ENCODE measurements around the gene ERVW-1.

ERVW-1 gene

DNA sequence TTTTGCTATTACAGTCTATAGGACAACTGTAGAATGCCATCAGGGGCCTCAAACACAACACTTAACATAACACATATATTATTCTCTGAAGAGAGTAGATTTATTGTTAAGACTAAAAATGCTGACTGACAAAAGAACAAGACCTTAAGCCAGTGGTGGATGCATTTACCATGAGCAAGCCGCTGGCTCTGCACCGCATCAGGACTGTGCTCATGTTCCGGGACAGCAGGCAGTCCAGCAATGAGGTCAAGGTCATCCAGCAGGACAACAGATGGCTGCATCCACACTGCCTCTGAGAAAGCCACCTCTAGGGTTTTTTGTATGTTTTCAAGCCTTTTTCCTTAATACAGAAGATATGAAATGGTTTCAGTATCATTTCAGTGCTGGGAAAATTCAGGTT lies 26.8 kb upstream of the ERVW-1 start:
- Histone ChIP-seq H3K4me2 (ENCODE audit: insufficient read depth, low read length) (no peak overlapping the region), H3K9ac (ENCODE audit: low read depth, low read length) (no peak overlapping the region), H3K4me3 (ENCODE audit: low read depth in 1 of 2, low read length in 2 of 2) (no peak overlapping the region), H3K4me1 (ENCODE audit: insufficient read depth, low read length) (no peaks in the 10 kb centered on the region), H2AFZ (ENCODE audit: low read depth, low read length) (no peak overlapping the region), H3K79me2 (ENCODE audit: insufficient read depth, low read length) (no peaks in the 10 kb centered on the region), H3K36me3 (ENCODE audit: insufficient read depth, low read length) (peaks cover 41% of the 10 kb centered on the region), H4K20me1 (ENCODE audit: insufficient read depth, low read length) (no peaks in the 10 kb centered on the region), H3K9me3 (ENCODE audit: insufficient read depth, low read length, severe bottlenecking) (no peaks in the 10 kb centered on the region), H3K27me3 (ENCODE audit: insufficient read depth, low read length, poor library complexity) (no peaks in the 10 kb centered on the region), H3K27ac (ENCODE audit: low read length) (no peak overlapping the region)
- no peak for ATAC-seq (ENCODE audit: insufficient read depth, low read depth)
- TF ChIP-seq, protein P1, sequence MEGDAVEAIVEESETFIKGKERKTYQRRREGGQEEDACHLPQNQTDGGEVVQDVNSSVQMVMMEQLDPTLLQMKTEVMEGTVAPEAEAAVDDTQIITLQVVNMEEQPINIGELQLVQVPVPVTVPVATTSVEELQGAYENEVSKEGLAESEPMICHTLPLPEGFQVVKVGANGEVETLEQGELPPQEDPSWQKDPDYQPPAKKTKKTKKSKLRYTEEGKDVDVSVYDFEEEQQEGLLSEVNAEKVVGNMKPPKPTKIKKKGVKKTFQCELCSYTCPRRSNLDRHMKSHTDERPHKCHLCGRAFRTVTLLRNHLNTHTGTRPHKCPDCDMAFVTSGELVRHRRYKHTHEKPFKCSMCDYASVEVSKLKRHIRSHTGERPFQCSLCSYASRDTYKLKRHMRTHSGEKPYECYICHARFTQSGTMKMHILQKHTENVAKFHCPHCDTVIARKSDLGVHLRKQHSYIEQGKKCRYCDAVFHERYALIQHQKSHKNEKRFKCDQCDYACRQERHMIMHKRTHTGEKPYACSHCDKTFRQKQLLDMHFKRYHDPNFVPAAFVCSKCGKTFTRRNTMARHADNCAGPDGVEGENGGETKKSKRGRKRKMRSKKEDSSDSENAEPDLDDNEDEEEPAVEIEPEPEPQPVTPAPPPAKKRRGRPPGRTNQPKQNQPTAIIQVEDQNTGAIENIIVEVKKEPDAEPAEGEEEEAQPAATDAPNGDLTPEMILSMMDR (IDR thresholded peaks at IDR 0.05; ENCODE audit: borderline replicate concordance, extremely low read depth, low read length, poor library complexity, severe bottlenecking): no peak
- no peak for TF ChIP-seq EZH2 (IDR thresholded peaks at IDR 0.05; ENCODE audit: borderline replicate concordance, low read depth, low read length, severe bottlenecking)
- no peak for DNase-seq

DNA sequence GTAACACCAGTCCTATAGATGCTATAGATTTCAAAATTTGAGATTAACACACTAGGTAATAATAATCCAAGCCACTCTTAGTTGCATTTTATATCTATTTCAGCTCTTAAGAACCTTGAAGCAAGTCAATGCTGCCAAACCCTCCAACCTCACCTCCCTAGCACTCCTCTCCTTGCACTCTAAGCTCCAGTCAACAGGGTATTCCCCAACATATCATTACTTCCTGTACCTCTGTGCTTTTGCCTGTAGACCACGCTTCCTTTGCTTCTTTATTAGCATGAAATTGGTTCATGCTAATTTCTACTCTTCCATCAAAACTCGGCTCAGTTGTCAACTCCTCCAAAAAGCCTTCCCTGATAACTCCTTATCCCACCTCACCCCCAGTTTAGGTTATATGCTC lies 26.0 kb upstream of the ERVW-1 start:
- H3K27ac ChIP-seq (ENCODE audit: low read length): no peak overlapping the region
- H3K9me3 ChIP-seq (ENCODE audit: insufficient read depth, low read length, severe bottlenecking): no peaks in the 10 kb centered on the region
- no peak overlapping the region for H3K4me2 ChIP-seq (ENCODE audit: insufficient read depth, low read length)
- H3K27me3 ChIP-seq (ENCODE audit: insufficient read depth, low read length, poor library complexity): no peaks in the 10 kb centered on the region
- peaks cover 46% of the 10 kb centered on the region for H3K36me3 ChIP-seq (ENCODE audit: insufficient read depth, low read length)
- no peak overlapping the region for H3K9ac ChIP-seq (ENCODE audit: low read depth, low read length)
- no peak overlapping the region for H2AFZ ChIP-seq (ENCODE audit: low read depth, low read length)
- DNase-seq (no peak), ATAC-seq (ENCODE audit: insufficient read depth, low read depth) (no peak)
- no peaks in the 10 kb centered on the region for H4K20me1 ChIP-seq (ENCODE audit: insufficient read depth, low read length)
- no peak overlapping the region for H3K4me3 ChIP-seq (ENCODE audit: low read depth in 1 of 2, low read length in 2 of 2)
- no peaks in the 10 kb centered on the region for H3K4me1 ChIP-seq (ENCODE audit: insufficient read depth, low read length)
- no peak for TF ChIP-seq EZH2 (IDR thresholded peaks at IDR 0.05; ENCODE audit: borderline replicate concordance, low read depth, low read length, severe bottlenecking)
- TF ChIP-seq, protein P1 (IDR thresholded peaks at IDR 0.05; ENCODE audit: borderline replicate concordance, extremely low read depth, low read length, poor library complexity, severe bottlenecking): no peak
- H3K79me2 ChIP-seq (ENCODE audit: insufficient read depth, low read length): no peaks in the 10 kb centered on the region

DNA sequence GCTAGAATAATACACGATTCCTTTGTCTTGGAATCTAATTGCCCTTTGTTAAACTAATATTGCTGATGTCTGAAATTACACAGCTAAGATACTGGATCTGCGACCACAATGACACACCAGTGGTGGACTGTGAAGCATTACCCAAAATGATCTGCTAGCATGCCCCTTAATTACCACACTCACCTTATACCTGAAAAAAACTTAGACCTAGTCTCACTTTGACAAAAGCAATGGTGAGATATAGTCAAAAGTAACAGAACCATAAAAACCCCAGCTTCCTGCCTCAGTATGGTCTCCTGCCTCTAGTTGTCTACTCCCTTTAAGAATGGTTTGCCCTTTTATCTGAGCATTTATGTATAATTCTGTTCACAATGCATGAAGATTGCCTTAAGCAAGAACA lies 20.8 kb upstream of the ERVW-1 start:
- Histone ChIP-seq H3K79me2 (ENCODE audit: insufficient read depth, low read length) (no peaks in the 10 kb centered on the region), H3K4me3 (ENCODE audit: low read depth in 1 of 2, low read length in 2 of 2) (no peak overlapping the region), H3K36me3 (ENCODE audit: insufficient read depth, low read length) (peaks cover 49% of the 10 kb centered on the region), H3K9me3 (ENCODE audit: insufficient read depth, low read length, severe bottlenecking) (no peaks in the 10 kb centered on the region), H3K9ac (ENCODE audit: low read depth, low read length) (no peak overlapping the region), H2AFZ (ENCODE audit: low read depth, low read length) (no peak overlapping the region), H4K20me1 (ENCODE audit: insufficient read depth, low read length) (no peaks in the 10 kb centered on the region), H3K4me2 (ENCODE audit: insufficient read depth, low read length) (no peak overlapping the region), H3K27ac (ENCODE audit: low read length) (no peak overlapping the region), H3K27me3 (ENCODE audit: insufficient read depth, low read length, poor library complexity) (no peaks in the 10 kb centered on the region), H3K4me1 (ENCODE audit: insufficient read depth, low read length) (no peaks in the 10 kb centered on the region)
- ATAC-seq (ENCODE audit: insufficient read depth, low read depth) (no peak), DNase-seq (no peak)
- TF ChIP-seq, protein P1 (IDR thresholded peaks at IDR 0.05; ENCODE audit: borderline replicate concordance, extremely low read depth, low read length, poor library complexity, severe bottlenecking): no peak
- no peak for TF ChIP-seq EZH2 (IDR thresholded peaks at IDR 0.05; ENCODE audit: borderline replicate concordance, low read depth, low read length, severe bottlenecking)

DNA sequence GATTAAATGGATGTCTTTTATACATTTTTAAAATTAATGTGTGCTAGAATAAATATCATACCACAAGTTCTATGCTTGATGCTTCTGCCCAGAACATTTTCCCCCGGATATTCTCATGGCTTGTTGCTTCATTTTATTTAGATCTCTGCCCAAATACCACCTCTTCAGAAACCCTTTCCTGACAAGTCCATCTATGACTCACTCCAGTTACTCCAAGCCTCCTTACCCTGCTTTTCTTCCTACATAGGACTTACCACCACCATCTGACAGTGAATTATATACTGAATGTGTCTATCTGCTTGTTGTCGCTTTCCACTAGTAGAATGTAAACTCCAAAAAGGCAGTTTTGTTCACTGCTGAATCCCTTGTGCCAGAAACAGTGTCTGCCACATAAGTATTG lies 19.1 kb upstream of the ERVW-1 start:
- Histone ChIP-seq H3K9me3 (ENCODE audit: insufficient read depth, low read length, severe bottlenecking) (no peaks in the 10 kb centered on the region), H4K20me1 (ENCODE audit: insufficient read depth, low read length) (no peaks in the 10 kb centered on the region), H3K27ac (ENCODE audit: low read length) (no peak overlapping the region), H3K4me1 (ENCODE audit: insufficient read depth, low read length) (no peaks in the 10 kb centered on the region), H3K36me3 (ENCODE audit: insufficient read depth, low read length) (peaks cover 58% of the 10 kb centered on the region), H3K4me2 (ENCODE audit: insufficient read depth, low read length) (no peak overlapping the region), H2AFZ (ENCODE audit: low read depth, low read length) (no peak overlapping the region), H3K4me3 (ENCODE audit: low read depth in 1 of 2, low read length in 2 of 2) (no peak overlapping the region), H3K9ac (ENCODE audit: low read depth, low read length) (no peak overlapping the region), H3K79me2 (ENCODE audit: insufficient read depth, low read length) (no peaks in the 10 kb centered on the region), H3K27me3 (ENCODE audit: insufficient read depth, low read length, poor library complexity) (no peaks in the 10 kb centered on the region)
- ATAC-seq (ENCODE audit: insufficient read depth, low read depth) (no peak), DNase-seq (no peak)
- TF ChIP-seq EZH2 (IDR thresholded peaks at IDR 0.05; ENCODE audit: borderline replicate concordance, low read depth, low read length, severe bottlenecking): no peak
- TF ChIP-seq, protein P1 (IDR thresholded peaks at IDR 0.05; ENCODE audit: borderline replicate concordance, extremely low read depth, low read length, poor library complexity, severe bottlenecking): no peak

Data from DND-41 (cell line).